GM21515 (cell line): ENCODE data around the gene NTMT1.

Experiments
- ATAC-seq: cut with Tn5 transposase; IDR thresholded peaks from one replicate; pipeline ENCODE4 v1.9.1; 2021; ENCODE audit not compliant: unreplicated experiment

The NTMT1 gene

GRCh38 chr9:129673602-129674001, 47.6 kb downstream of the NTMT1 start:
- no peak for ATAC-seq

DNA sequence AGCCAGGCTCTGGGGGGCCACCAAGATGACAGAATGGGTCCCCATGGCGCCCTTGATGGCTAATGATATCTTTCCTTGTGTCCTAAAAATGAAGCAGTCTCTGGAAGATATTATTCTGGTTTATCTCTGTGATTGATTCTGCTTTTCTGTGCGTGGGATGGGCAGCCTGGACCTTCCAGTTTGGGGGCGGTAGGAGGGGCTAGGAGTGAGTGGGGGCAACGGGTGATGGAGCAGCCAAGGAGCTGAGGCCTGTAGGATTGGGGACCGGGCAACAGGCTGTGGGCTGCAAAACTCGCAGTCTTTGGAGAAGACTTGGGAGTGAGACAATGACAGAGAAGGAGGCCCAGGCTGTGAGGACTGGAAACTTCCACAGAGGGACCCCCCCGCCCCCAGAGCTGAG, 48.3 kb downstream of the NTMT1 start:
- no peak for ATAC-seq

DNA sequence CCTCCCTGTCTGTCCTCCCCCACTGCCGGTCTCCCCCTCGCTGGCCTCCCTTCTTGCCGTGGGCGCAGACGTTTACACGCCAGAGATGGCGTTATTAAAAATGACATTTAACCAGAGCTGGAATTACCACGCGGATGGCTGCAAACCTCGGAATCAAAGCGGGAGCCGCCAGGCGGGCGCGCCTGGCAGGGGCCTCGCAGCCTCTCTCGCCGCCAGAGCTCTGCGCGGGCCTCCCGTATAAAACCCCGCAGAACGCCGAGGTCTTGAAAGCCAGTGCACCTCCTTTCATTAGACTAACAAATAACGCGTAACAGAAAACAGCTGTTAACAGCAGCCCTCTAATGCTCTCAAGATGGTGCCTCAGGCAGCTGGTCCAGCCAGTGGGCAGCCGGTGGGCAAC, 49.7 kb downstream of the NTMT1 start:
- no peak for ATAC-seq

GRCh38 chr9:129676287-129676686, 50.3 kb downstream of the NTMT1 start:
- ATAC-seq, result no peak

GRCh38 chr9:129676975-129677374, 51.0 kb downstream of the NTMT1 start:
- no peak for ATAC-seq

DNA sequence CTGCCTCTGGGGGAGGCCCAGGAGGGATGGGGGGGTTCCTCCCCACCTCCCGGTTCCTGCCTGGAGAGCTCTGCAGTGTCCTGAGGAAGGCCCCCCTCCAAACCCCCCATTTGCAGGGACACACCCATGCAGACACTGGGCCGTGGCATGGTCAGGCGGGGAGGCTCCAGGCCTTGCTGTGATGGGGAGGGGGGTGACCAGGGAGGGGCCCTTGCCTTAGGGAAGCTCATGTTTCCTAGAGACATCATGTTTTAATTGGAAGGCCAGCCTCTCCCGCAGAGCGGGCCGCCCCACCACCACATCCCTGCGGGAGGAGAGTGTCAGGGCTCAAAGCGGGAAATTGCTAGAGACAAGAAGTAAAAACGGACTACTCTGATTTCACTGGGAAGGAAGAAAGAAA, 51.5 kb downstream of the NTMT1 start:
- no peak for ATAC-seq

GRCh38 chr9:129678844-129679243, 52.9 kb downstream of the NTMT1 start:
- ATAC-seq, result no peak

GRCh38 chr9:129679537-129679936, 53.6 kb downstream of the NTMT1 start:
- ATAC-seq, result no peak

DNA sequence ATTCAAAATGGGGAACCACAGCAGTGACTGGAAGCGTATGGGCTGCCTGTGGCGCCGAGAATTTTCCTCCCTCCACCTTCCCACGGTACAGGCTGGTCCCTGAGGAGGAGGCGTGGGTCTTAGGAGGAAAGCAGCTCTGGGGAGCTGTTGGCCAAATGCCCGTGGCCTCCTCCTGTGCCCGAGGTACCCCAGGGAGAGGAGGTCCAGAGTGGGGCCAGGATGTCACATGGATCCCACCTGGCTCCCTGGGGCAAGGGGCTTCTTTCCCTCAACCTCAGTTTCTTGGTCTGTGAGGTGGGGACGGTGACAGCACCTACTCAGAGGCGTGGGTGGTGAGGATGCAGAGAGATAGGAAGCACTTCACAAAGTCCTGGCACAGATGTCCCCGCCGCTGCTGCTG, 56.0 kb downstream of the NTMT1 start:
- no peak for ATAC-seq

GRCh38 chr9:129682381-129682780, 56.4 kb downstream of the NTMT1 start:
- ATAC-seq, result no peak

- ATAC-seq, result no peak
These were observed 59.4 kb downstream of the NTMT1 start for GRCh38 chr9:129685220-129685932.
